Left lung (tissue), 10 donors: ENCODE results near the gene PPP3R1. TPM values are rescaled to one million over a fixed set of nuclear protein-coding genes. Genes with fewer than 3 reads are reported as not detected.

Source experiments
- ATAC-seq: fragments of 200-7000 bp; cut with Tn5 transposase; one replicate; pipeline ENCODE4 v1.9.1; 2020; ENCODE audit warnings: moderate library complexity
- DNase-seq, 4 donors: peaks; one replicate each; pipeline ENCODE4 v3.0.0-alpha.2; 2013 to 2020
- H3K27ac ChIP-seq, 2 donors: fragments of 200-600 bp; sonication (generic) in 1 of 2; one replicate each; pipeline versions ENCODE4 v1.5.0 to v1.8.0; 2020 to 2021
- H3K27me3 ChIP-seq, 2 donors: fragments of 200-600 bp; sonication (generic) in 1 of 2; one replicate each; pipeline versions ENCODE4 v1.5.0 to v1.8.0; 2020 to 2021
- H3K36me3 ChIP-seq, 2 donors: fragments of 200-600 bp; sonication (generic) in 1 of 2; one replicate each; pipeline versions ENCODE4 v1.5.0 to v1.8.0; 2020 to 2021
- H3K4me1 ChIP-seq, 2 donors: fragments of 200-600 bp; one replicate each; pipeline ENCODE4 v1.8.0; 2021
- H3K4me3 ChIP-seq, 2 donors: fragments of 200-600 bp; sonication (generic) in 1 of 2; one replicate each; pipeline versions ENCODE4 v1.5.0 to v1.8.0; 2020 to 2021; ENCODE audit warnings: mild to moderate bottlenecking in 1 of 2
- H3K9me3 ChIP-seq, 2 donors: fragments of 200-600 bp; sonication (generic) in 1 of 2; one replicate each; pipeline versions ENCODE4 v1.5.0 to v1.8.0; 2020 to 2021
- CTCF ChIP-seq, 2 donors: fragments of 200-600 bp; sonication (generic) in 1 of 2; IDR thresholded peaks; one replicate each; pipeline versions ENCODE4 v1.5.0 to v1.8.0; 2021; ENCODE audit warnings: antibody characterized with exemption in 2 of 2
- intact Hi-C, 2 donors: fragments of 100-400 bp; cut with DNase I; formaldehyde crosslinking; loops; one replicate each; pipeline versions ENCODE4 v1.11.2 to v1.14.2; 2022
- polyA plus RNA-seq, 6 donors: library from polyadenylated mRNA; unstranded; fragments of 120-200 nt; gene quantifications; one replicate each; pipeline ENCODE4 v1.2.1, GENCODE V29; 2013; ENCODE audit not compliant: insufficient read length in 6 of 6
- total RNA-seq, 2 donors: library from RNA; stranded (reverse); fragmentation: NEBNext Ultra II Directional; extraction: Animal tissue kit (Norgen Biotek cat#: 25700); gene quantifications; one replicate each; pipeline ENCODE4 v1.2.1, GENCODE V29; 2021
- donor health status: DM: no; HTN: yes; CAD: no.
- donor health status: DM: no; HTN: no; CAD: no.

The PPP3R1 gene
- total and polyA plus RNA-seq, 8 donors, result 50.2 to 74.2 (median 66.9) TPM

- H3K27me3 ChIP-seq, result no peaks in the 10 kb centered on the region
- H3K4me1 ChIP-seq, result peaks cover 16 to 49% of the 10 kb centered on the region in 2 donors
- peak overlapping the region in 1 of 2 donors; percentile 5 for H3K27ac ChIP-seq
- ATAC-seq (no peak), DNase-seq (no peak)
- H3K4me3 ChIP-seq, result no peak overlapping the region
- intact Hi-C loops, result loop anchor here in 1 of 2 donors (10.0 kb wide), 1 partner anchor 50 kb away; no protein-coding TSS in a partner anchor
- no peaks in the 10 kb centered on the region for H3K36me3 ChIP-seq
- no peak for TF ChIP-seq CTCF (IDR thresholded peaks at IDR 0.05)
- no peaks in the 10 kb centered on the region for H3K9me3 ChIP-seq
Measured at GRCh38 chr2:68195096-68195495, 57.2 kb downstream of the PPP3R1 start.

GRCh38 chr2:68193787-68194372 is 58.5 kb downstream of the PPP3R1 start:
- DNase-seq (no peak), ATAC-seq (no peak)
- Histone ChIP-seq H3K36me3 (no peaks in the 10 kb centered on the region), H3K9me3 (no peaks in the 10 kb centered on the region), H3K4me3 (no peak overlapping the region), H3K27ac (no peak overlapping the region), H3K4me1 (peaks cover 16 to 59% of the 10 kb centered on the region in 2 donors), H3K27me3 (no peaks in the 10 kb centered on the region)
- intact Hi-C loops, result loop anchor here in 1 of 2 donors (10.0 kb wide), 1 partner anchor 51 kb away; no protein-coding TSS in a partner anchor
- no peak for TF ChIP-seq CTCF (IDR thresholded peaks at IDR 0.05)

GRCh38 chr2:68193144-68193543 is 59.2 kb downstream of the PPP3R1 start:
- Histone ChIP-seq H3K4me1 (peaks cover 16 to 65% of the 10 kb centered on the region in 2 donors), H3K27me3 (no peaks in the 10 kb centered on the region), H3K27ac (no peak overlapping the region), H3K36me3 (no peaks in the 10 kb centered on the region), H3K4me3 (no peak overlapping the region), H3K9me3 (no peaks in the 10 kb centered on the region)
- no peak for DNase-seq
- no peak for ATAC-seq
- TF ChIP-seq CTCF (IDR thresholded peaks at IDR 0.05), result no peak
- intact Hi-C loops, result loop anchor here in 1 of 2 donors (10.0 kb wide), 1 partner anchor 52 kb away; no protein-coding TSS in a partner anchor

- H3K27me3 ChIP-seq, result no peaks in the 10 kb centered on the region
- no peaks in the 10 kb centered on the region for H3K9me3 ChIP-seq
- no peaks in the 10 kb centered on the region for H3K36me3 ChIP-seq
- peak; percentile 61 for ATAC-seq
- H3K4me1 ChIP-seq, result peaks cover 16 to 67% of the 10 kb centered on the region in 2 donors
- DNase-seq, result no peak
- no peak for TF ChIP-seq CTCF (IDR thresholded peaks at IDR 0.05)
- intact Hi-C loops, result loop anchor here in 1 of 2 donors (10.0 kb wide), 1 partner anchor 54 kb away; no protein-coding TSS in a partner anchor
- H3K4me3 ChIP-seq, result no peak overlapping the region
- no peak overlapping the region for H3K27ac ChIP-seq
Measured at GRCh38 chr2:68190991-68191731, 61.2 kb downstream of the PPP3R1 start.
